Skeletal muscle satellite cell (primary cell): ENCODE results near the gene MMD2.
"Not testable (repeated sequence)": the region's sequence is repeated elsewhere in the genome, so short reads cannot be mapped to it uniquely, and the experiment has no call there.

Experiments
- H3K27me3 ChIP-seq: 2 replicates; pipeline ENCODE4 v1.7.0; 2013; ENCODE audit warnings: low read length; ENCODE audit not compliant: control insufficient read depth, insufficient read depth
- H3K36me3 ChIP-seq: 2 replicates; pipeline ENCODE4 v1.7.0; 2013; ENCODE audit warnings: mild to moderate bottlenecking, control low read depth, low read length; ENCODE audit not compliant: insufficient read depth
- H3K4me1 ChIP-seq: 2 replicates; pipeline ENCODE4 v1.7.0; 2013; ENCODE audit warnings: low read length; ENCODE audit not compliant: control insufficient read depth, insufficient read depth
- H3K4me2 ChIP-seq: 2 replicates; pipeline ENCODE4 v1.7.0; 2013; ENCODE audit warnings: mild to moderate bottlenecking, low read length
- H3K4me3 ChIP-seq: 2 replicates; pipeline ENCODE4 v1.7.0; 2013; ENCODE audit warnings: low read length
- H3K9ac ChIP-seq: 2 replicates; pipeline ENCODE4 v1.7.0; 2013; ENCODE audit warnings: mild to moderate bottlenecking, low read depth, low read length, moderate library complexity
- H3K9me3 ChIP-seq: replicated peaks from 2 replicates; pipeline ENCODE4 v1.7.0; 2013; ENCODE audit warnings: mild to moderate bottlenecking, control low read depth, low read length

The MMD2 gene

DNA sequence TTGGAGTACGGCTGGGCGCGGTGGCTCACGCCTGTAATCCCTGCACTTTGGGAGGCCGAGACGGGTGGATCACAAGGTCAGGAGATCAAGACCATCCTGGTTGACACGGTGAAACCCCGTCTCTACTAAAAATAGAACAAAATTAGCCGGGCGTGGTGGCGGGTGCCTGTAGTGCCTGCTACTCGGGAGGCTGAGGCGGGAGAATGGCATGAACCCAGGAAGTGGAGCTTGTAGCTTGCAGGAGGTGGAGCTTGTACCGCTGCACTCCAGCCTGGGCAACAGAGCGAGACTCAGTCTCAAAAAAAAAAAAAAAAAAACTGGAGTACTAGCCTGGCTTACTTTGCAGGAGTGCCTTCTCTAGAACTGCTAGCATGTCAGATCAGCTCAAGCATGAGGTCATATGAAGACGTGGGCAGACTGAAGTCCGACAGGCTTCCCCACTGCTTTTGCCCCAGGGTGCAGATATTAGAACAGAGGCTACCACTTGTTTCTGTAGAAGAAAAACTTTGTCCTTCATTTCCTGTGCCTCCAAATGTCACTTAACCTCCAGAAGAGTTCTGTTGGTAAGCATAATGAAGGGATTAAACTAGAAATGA is 22.4 kb upstream of the MMD2 start:
- not testable (repeated sequence) for H3K27me3 ChIP-seq, H3K9me3 ChIP-seq, H3K4me2 ChIP-seq, H3K9ac ChIP-seq, H3K4me3 ChIP-seq, H3K4me1 ChIP-seq
- H3K36me3 ChIP-seq = peaks cover 48% of the 10 kb centered on the region

DNA sequence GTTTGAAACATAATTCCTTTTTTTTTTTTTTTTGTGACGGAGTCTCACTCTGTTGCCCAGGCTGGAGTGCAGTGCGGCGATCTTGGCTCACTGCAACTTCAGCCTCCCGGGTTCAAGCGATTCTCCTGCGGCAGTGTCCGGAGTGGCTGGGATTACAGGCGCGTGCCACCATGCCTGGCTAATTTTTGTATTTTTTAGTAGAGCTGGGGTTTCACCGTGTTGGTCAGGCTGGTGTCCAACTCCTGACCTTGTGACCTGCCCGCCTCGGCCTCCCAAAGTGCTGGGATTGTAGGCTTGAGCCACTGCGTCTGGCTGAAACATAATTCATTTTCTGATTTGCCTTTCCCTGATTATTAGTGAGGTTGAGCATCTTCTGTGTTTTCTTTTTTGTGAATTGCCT is 16.6 kb upstream of the MMD2 start:
- Histone ChIP-seq H3K4me3 (peak overlapping the region; percentile 99), H3K4me2 (peak overlapping the region; percentile 80), H3K36me3 (peaks cover 33% of the 10 kb centered on the region)
- H3K9me3 ChIP-seq, H3K27me3 ChIP-seq, H3K4me1 ChIP-seq, H3K9ac ChIP-seq: not testable (repeated sequence)

DNA sequence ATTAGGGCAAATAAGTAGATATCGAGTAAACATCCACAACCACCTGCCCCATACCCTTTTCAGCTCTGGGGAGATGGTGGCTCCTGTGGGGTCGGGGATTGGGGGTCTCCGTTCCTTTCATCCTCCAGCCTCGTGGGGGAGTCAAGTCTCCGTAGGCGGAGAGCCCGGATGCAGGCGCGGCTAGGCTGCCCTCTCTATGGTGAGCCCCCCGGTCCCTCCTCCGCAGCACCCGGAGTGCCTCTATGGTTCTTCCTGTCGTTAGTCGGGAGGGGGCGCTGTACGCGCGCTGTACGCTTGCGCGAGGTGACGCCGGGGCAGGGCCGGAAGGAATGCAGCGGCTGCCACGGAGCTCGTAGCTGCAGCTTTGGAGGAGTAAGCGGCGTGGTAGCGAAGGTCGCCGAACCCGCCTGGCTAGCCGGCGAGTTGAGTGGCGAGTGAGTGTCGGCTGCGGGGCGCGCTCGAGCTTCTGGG is 14.8 kb upstream of the MMD2 start:
- H3K4me3 ChIP-seq = peak overlapping the region; percentile 99
- H3K4me2 ChIP-seq = peak overlapping the region; percentile 80
- no peaks in the 10 kb centered on the region for H3K9me3 ChIP-seq
- peak overlapping the region; percentile 94 for H3K9ac ChIP-seq
- no peaks in the 10 kb centered on the region for H3K4me1 ChIP-seq
- peaks cover 23% of the 10 kb centered on the region for H3K36me3 ChIP-seq
- H3K27me3 ChIP-seq = no peaks in the 10 kb centered on the region

- H3K9ac ChIP-seq, H3K4me2 ChIP-seq, H3K36me3 ChIP-seq, H3K27me3 ChIP-seq, H3K4me3 ChIP-seq, H3K9me3 ChIP-seq, H3K4me1 ChIP-seq: not testable (repeated sequence)
These were observed 13.5 kb upstream of the MMD2 start for GRCh38 chr7:4972446-4972845.

GRCh38 chr7:4965295-4966022 is 6.5 kb upstream of the MMD2 start:
- Histone ChIP-seq H3K9me3 (no peaks in the 10 kb centered on the region), H3K4me2 (no peak overlapping the region), H3K36me3 (no peaks in the 10 kb centered on the region), H3K9ac (no peak overlapping the region), H3K27me3 (peaks cover 27% of the 10 kb centered on the region), H3K4me1 (no peaks in the 10 kb centered on the region), H3K4me3 (no peak overlapping the region)

DNA sequence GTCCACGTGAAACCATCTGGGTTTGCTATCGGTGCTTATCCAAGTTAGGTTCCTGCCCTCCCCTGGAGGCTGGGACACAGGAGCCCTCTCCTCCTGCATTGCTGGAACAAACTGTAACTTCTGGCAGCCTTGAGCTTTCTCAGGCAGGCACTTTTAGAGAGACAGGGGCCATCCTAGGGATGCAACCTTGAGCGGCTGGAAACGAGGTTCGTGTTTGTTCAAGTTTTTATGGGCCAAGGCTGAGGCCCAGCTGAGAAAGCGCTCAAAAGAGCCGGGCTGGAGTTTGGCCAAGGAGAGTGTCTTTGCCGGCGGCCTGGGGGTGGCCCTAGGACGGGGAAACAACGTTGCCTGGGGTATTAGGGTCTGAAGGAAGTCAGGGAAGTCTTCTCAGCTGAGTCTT is 5.5 kb upstream of the MMD2 start:
- no peaks in the 10 kb centered on the region for H3K36me3 ChIP-seq
- H3K4me3 ChIP-seq = no peak overlapping the region
- no peak overlapping the region for H3K4me2 ChIP-seq
- no peaks in the 10 kb centered on the region for H3K4me1 ChIP-seq
- no peak overlapping the region for H3K9ac ChIP-seq
- H3K27me3 ChIP-seq = peaks cover 29% of the 10 kb centered on the region
- H3K9me3 ChIP-seq = no peaks in the 10 kb centered on the region

DNA sequence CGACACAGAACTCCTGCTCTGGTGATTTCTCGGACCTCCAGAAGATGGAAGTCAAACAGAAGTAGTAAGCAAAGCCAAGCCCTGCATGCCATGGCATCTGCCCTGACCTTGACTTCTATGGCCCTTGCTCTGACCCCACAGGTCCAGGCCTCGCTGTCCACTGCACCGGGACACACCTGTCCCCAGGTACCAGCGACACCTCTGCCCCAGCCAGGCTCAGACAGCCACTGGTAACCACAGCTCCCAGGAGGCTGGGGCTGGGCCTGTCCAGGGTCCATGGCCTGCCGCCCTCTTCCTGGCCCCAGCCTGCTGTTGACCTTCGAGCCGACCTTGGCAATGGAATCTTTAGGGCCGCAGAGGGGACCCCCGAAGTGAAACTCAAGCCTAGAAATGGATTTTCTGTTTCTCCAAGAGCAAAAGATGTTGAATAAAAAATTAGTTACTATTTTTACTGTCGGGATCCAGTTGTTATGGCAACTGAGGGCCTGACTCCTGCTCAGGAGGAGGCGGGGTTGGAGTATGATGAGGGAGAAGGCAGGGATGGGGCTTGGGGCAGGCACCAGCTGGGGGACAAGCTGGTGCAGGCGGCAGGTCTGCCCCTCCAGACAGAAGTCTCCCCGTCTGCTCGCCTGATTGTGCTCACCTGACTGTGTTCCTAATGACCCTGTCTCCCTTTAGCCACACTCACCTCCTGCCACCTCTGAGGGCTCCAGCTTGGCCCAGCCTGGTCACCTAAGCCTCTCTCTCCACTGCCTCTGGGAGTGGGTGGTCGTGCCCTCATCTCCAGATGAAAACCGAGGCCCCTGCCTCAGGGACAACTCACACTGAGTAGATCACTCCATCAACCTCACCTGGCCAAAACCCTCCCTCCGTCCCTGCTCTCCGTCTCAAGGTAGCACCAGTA is 4.1 kb upstream of the MMD2 start:
- Histone ChIP-seq H3K4me1 (no peaks in the 10 kb centered on the region), H3K4me2 (no peak overlapping the region), H3K9me3 (no peaks in the 10 kb centered on the region), H3K36me3 (no peaks in the 10 kb centered on the region), H3K4me3 (no peak overlapping the region), H3K9ac (no peak overlapping the region), H3K27me3 (peaks cover 33% of the 10 kb centered on the region)

DNA sequence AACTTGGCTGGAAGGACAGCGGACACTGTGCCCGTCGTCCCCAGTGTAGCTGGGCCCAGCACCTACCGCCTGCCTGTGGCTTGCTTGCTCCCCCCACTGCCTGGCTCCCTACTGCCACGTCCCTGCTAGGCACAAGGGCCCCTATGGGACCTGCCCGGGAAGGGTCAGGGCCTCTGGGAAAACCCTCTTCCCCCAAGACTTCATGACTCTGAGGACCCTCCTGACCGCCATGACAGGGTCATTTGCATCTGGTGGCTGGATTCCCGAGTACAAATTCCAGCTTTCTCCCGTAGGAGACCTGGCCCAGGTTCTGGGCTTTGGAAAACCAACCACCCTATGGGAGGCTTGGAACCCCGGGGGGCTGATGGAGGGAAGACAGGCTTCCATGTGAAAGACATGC is 1.4 kb upstream of the MMD2 start:
- Histone ChIP-seq H3K4me1 (no peaks in the 10 kb centered on the region), H3K4me2 (no peak overlapping the region), H3K9ac (no peak overlapping the region), H3K9me3 (no peaks in the 10 kb centered on the region), H3K4me3 (no peak overlapping the region), H3K36me3 (no peaks in the 10 kb centered on the region), H3K27me3 (peaks cover 42% of the 10 kb centered on the region)

GRCh38 chr7:4959893-4960292 is 906 bp upstream of the MMD2 start:
- no peaks in the 10 kb centered on the region for H3K9me3 ChIP-seq
- no peak overlapping the region for H3K4me3 ChIP-seq
- peaks cover 46% of the 10 kb centered on the region for H3K27me3 ChIP-seq
- H3K36me3 ChIP-seq = no peaks in the 10 kb centered on the region
- H3K4me1 ChIP-seq = no peaks in the 10 kb centered on the region
- H3K9ac ChIP-seq = no peak overlapping the region
- no peak overlapping the region for H3K4me2 ChIP-seq

GRCh38 chr7:4959306-4959705 is 319 bp upstream of the MMD2 start:
- Histone ChIP-seq H3K9me3 (no peaks in the 10 kb centered on the region), H3K36me3 (no peaks in the 10 kb centered on the region), H3K27me3 (peaks cover 41% of the 10 kb centered on the region), H3K4me1 (no peaks in the 10 kb centered on the region), H3K4me3 (no peak overlapping the region), H3K4me2 (no peak overlapping the region), H3K9ac (no peak overlapping the region)

DNA sequence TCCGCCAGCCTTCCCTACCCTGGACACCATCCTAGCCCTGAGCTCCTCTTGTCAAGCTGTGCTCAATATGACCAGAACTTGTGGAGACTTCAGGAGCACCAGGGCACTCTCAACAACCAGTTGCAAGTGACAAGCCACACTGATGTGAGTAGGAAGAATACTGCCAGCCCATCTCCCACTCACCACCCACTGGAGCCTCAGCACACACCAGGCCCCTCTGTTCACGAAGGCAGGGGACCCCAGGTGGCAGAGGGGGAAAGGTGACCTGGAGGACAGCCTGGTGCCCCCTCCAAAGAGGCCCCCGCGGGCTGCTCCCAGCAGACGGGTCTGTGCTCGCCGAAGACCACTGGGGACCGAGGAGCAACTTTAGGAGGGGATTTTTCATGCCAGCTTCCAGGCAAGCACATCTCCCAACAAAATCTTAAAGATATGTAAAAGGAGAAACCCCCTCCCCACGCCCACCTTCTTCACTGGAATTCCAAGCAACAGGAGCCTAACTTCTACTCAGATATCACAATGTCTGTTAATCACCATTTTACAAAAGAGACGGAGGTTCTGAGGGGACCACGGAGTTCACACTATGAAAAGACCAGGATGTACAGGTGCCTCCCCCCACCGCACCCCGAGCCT is 1.0 kb downstream of the MMD2 start:
- Histone ChIP-seq H3K4me1 (no peaks in the 10 kb centered on the region), H3K27me3 (peaks cover 34% of the 10 kb centered on the region), H3K4me3 (no peak overlapping the region), H3K9ac (no peak overlapping the region), H3K9me3 (no peaks in the 10 kb centered on the region), H3K36me3 (no peaks in the 10 kb centered on the region), H3K4me2 (no peak overlapping the region)
